Measurements from ENCODE around the gene JMJD1C.

Gene JMJD1C

DNA sequence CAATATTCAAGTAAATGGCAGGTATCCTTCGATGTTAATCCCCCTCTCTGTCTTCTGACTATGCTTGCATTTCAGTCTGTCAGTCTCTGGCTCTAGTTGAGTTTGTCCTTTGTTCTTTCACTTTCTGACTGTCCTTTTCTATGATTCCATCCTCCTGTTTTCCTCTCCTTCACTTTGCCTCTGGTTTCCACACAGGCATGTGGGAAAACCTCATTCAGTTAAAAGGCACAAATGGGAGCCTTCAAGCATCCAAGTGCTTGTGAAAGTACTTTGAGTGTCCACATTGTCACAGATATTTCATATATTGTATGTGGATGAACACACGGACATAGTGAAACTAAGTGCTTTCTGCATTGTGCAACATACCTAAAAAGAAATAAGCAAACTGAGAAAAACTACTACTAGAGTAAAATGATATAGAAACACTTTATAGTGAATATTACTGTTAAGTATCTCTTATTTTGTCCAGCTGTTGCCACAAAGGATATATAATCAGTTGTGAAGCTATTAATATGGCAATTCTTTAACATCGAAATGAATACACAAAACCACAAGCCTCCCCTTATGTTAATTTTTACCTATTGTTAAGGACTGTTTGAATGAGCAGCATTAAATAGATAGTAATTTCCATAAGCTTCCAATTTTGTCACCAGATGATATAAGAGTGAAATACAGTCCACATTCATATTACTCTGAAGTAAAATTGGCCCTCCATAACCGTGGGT is 260.9 kb downstream of the JMJD1C start:
- FAIRE-seq (peak; percentile 95), DNase-seq (ENCODE audit: insufficient read length, low spot score) (no peak)

GRCh38 chr10:63201118-63201517 is 264.7 kb downstream of the JMJD1C start:
- FAIRE-seq: no peak
- DNase-seq (ENCODE audit: insufficient read length, low spot score): no peak

- no peak for DNase-seq (ENCODE audit: insufficient read length, low spot score)
- peak; percentile 84 for FAIRE-seq
Measured at GRCh38 chr10:63200431-63200830, 265.3 kb downstream of the JMJD1C start.

GRCh38 chr10:63199716-63200115 is 266.1 kb downstream of the JMJD1C start:
- no peak for DNase-seq (ENCODE audit: insufficient read length, low spot score)
- no peak for FAIRE-seq

- FAIRE-seq (no peak), DNase-seq (ENCODE audit: insufficient read length, low spot score) (no peak)
Measured at GRCh38 chr10:63197344-63198092, 268.3 kb downstream of the JMJD1C start.

DNA sequence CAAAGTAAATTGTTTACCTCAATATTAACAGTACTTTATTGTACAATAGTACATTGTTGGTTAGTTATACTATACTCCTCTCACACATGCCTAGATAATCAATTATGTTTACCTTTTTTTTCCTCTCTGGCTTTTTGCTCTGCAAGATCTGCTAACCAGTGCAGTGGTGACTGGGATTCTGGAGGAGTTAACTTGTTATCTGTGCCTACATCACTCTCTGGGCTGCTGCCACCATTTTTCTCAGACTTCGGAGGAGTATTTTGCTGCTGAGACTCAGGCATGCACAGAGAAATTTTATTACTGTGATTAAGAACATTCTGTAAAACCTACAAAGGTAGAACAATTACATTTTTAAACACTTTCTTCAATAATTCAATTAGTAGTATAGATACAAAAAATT is 273.0 kb downstream of the JMJD1C start:
- no peak for DNase-seq (ENCODE audit: insufficient read length, low spot score)
- FAIRE-seq: no peak

- FAIRE-seq (no peak), DNase-seq (ENCODE audit: insufficient read length, low spot score) (no peak)
Measured at GRCh38 chr10:63175534-63175933, 290.2 kb downstream of the JMJD1C start.

- peak; percentile 10 for DNase-seq (ENCODE audit: insufficient read length, low spot score)
- peak; percentile 89 for FAIRE-seq
Measured at GRCh38 chr10:63173468-63174232, 292.1 kb downstream of the JMJD1C start.

- DNase-seq (ENCODE audit: insufficient read length, low spot score): no peak
- FAIRE-seq: peak; percentile 76
Measured at GRCh38 chr10:63171926-63172325, 293.9 kb downstream of the JMJD1C start.

- FAIRE-seq: no peak
- DNase-seq (ENCODE audit: insufficient read length, low spot score): no peak
Measured at GRCh38 chr10:63171255-63171855, 294.4 kb downstream of the JMJD1C start.

- no peak for FAIRE-seq
- DNase-seq (ENCODE audit: insufficient read length, low spot score): no peak
Measured at GRCh38 chr10:63169624-63170023, 296.2 kb downstream of the JMJD1C start.

DNA sequence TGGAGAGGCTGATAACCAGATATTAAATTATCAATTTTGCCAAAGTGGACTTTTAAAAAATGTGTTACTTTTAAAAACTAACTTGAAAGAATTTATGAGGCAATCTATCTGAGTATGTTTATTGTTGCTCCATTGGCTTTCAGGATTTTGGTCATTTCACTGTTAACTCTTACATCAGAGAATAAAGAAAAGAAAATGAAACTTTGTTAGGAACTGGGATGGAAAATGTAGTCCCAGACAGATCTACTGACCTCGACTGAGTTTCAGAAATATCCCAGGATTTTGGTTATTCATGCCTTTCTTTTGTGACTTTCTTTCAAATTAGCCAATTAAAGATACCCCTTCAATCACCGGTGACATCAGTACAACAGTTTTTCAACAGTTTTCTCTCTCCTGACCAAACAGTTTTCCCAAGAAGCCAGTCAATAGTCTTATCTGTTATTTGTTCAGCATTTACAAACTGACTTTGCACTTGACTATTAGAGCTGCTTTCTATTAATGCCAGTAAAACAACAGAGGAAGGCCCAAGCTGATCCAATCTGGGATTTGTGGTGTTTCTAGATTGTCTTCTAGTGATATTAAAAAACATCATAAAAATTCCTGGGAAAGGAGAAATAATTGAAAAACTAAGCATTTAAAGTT is 296.8 kb downstream of the JMJD1C start:
- peak; percentile 28 for FAIRE-seq
- no peak for DNase-seq (ENCODE audit: insufficient read length, low spot score)

DNA sequence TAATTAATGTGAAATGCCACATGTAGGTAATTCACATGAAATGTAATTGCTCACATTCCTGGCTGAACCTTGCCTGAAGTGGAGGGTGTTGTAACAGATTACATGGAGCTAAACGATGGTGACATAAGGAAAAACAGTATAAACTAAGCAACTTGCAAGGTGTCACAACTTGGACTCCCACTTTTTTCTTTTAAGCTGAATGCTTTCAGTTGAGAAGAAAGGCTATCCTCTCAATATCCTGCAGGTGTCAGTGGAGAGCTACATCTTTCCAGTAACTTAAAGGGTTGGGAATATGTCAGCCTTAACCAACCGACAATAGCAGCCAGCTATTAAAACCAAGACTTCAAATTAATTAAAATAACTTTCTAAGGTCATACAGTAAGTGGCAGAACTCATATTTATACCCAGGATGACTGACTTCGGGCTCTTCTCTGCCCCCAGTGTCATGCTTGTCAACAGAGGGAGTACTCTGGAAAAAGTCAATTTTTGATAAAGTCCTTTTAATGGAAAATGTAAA is 299.0 kb downstream of the JMJD1C start:
- DNase-seq (ENCODE audit: insufficient read length, low spot score): peak; percentile 16

GRCh38 chr10:63165249-63165648 is 300.5 kb downstream of the JMJD1C start:
- FAIRE-seq: no peak
- no peak for DNase-seq (ENCODE audit: insufficient read length, low spot score)

More for the DNA sequence above, 299.0 kb downstream of the JMJD1C start:
- FAIRE-seq: peak; percentile 98

GRCh38 chr10:63164166-63164623 is 301.6 kb downstream of the JMJD1C start:
- DNase-seq (ENCODE audit: insufficient read length, low spot score) (no peak), FAIRE-seq (no peak)

- FAIRE-seq: no peak
- no peak for DNase-seq (ENCODE audit: insufficient read length, low spot score)
Measured at GRCh38 chr10:63161592-63161991, 304.2 kb downstream of the JMJD1C start.

DNA sequence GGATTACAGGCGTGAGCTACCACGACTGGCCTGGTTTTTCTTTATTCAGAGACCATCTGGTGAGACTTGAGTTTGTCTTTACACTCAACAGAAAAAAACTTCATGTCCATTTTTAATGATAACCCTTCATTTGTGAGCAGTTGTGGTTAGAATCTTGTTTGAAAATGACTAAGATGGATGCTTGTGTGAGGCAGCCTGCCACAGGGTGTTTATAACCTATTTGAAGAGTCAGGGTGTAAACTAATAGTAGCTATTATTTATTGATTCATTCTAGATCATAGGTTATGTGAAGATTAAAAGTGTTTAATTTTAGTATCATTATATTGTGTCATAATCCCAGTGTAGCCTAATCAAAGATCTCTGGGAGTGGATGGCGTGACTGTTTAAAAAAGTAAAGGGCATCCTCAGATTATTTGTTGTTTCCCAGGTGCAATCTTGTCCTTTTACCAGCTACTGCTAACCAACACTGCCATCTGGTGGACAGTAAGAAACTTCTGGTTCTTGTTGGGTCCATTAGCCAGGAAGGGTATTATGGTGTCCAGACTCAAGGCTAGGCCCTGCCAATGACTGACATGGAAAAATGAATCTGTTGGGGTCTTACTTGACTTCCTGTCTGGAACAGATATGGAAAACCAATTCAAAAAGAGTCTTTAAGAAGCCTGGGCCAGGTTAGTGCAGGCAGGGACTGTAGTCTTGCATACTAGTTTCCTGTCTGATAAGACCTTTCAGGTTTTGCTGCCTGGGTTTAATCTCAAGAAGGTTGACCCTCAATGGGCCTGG is 307.7 kb downstream of the JMJD1C start:
- FAIRE-seq (peak; percentile 92), DNase-seq (ENCODE audit: insufficient read length, low spot score) (peak; percentile 44)

- DNase-seq (ENCODE audit: insufficient read length, low spot score): no peak
- FAIRE-seq: no peak
Measured at GRCh38 chr10:63156236-63156635, 309.5 kb downstream of the JMJD1C start.

- no peak for DNase-seq (ENCODE audit: insufficient read length, low spot score)
- no peak for FAIRE-seq
Measured at GRCh38 chr10:63155388-63156020, 310.3 kb downstream of the JMJD1C start.
